Astrocyte of the cerebellum (primary cell): ENCODE results near the gene STARD13.

Experiments
- DNase-seq: peaks from one replicate; pipeline ENCODE4 v3.0.0-alpha.2; 2011; ENCODE audit warnings: low read depth
- H3K4me3 ChIP-seq: 2 replicates; pipeline ENCODE4 v1.5.1; 2011; ENCODE audit warnings: mild to moderate bottlenecking, low read depth, low read length, moderate library complexity
- CTCF ChIP-seq: IDR thresholded peaks from 2 replicates; pipeline ENCODE4 v1.5.1; 2012; ENCODE audit warnings: low read length, low read depth, moderate library complexity, mild to moderate bottlenecking; ENCODE audit errors: missing control alignments
- in situ Hi-C: cut with HindIII; loops from 2 replicates; pipeline ENCODE4 v1.10.0; 2017; ENCODE audit warnings: low sequenced_read_pairs

Gene STARD13

GRCh38 chr13:33119022-33119781 lies 166.4 kb downstream of the STARD13 start:
- no peak overlapping the region for H3K4me3 ChIP-seq
- DNase-seq, result peak; percentile 61
- no peak for TF ChIP-seq CTCF
- in situ Hi-C loops, result no loop called here

GRCh38 chr13:33116321-33117010 lies 169.1 kb downstream of the STARD13 start:
- in situ Hi-C loops, result no loop called here
- H3K4me3 ChIP-seq, result no peak overlapping the region
- DNase-seq, result no peak
- TF ChIP-seq CTCF, result no peak

GRCh38 chr13:33115274-33115673 lies 170.3 kb downstream of the STARD13 start:
- no peak for TF ChIP-seq CTCF
- no peak overlapping the region for H3K4me3 ChIP-seq
- no peak for DNase-seq
- in situ Hi-C loops, result no loop called here

GRCh38 chr13:33114146-33114545 lies 171.4 kb downstream of the STARD13 start:
- no peak for DNase-seq
- TF ChIP-seq CTCF, result no peak
- in situ Hi-C loops, result loop anchor here (5.0 kb wide), 1 partner anchor 47 kb away; no protein-coding TSS in a partner anchor
- no peak overlapping the region for H3K4me3 ChIP-seq

- TF ChIP-seq CTCF, result no peak
- no peak overlapping the region for H3K4me3 ChIP-seq
- in situ Hi-C loops, result loop anchor here (5.0 kb wide), 1 partner anchor 45 kb away; no protein-coding TSS in a partner anchor
- DNase-seq, result no peak
Observed at GRCh38 chr13:33112766-33113165, 172.8 kb downstream of the STARD13 start.

- no peak overlapping the region for H3K4me3 ChIP-seq
- no peak for TF ChIP-seq CTCF
- DNase-seq, result peak; percentile 66
- in situ Hi-C loops, result loop anchor here (5.0 kb wide), 1 partner anchor 44 kb away; no protein-coding TSS in a partner anchor
Observed at GRCh38 chr13:33111414-33112110, 174.0 kb downstream of the STARD13 start.
